ENCODE data around the gene KRTAP5-5.

DNA sequence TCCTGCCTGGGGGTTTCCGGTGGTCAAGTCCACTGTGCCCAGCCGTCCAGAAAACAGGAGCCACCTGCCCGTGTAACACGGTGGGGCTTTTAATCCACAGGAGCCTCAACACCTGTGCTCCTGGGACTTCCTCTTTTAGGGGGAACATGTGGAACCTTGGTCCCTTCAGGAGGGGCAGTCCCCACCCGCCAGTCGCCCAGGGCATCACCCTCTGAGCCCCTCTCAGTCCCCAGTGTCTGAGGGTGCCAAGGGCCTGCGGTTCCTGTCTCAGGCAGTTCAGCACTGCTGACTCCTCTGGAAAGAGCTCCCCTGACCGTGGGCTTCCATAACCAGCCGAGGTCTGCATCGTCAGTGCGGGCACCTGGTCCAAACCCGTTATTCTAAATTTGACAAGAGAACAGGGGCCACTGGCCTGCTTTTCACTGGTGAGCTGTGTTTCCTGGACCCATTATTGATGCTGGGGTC is 15.8 kb downstream of the KRTAP5-5 start:
- TF ChIP-seq, protein P1, sequence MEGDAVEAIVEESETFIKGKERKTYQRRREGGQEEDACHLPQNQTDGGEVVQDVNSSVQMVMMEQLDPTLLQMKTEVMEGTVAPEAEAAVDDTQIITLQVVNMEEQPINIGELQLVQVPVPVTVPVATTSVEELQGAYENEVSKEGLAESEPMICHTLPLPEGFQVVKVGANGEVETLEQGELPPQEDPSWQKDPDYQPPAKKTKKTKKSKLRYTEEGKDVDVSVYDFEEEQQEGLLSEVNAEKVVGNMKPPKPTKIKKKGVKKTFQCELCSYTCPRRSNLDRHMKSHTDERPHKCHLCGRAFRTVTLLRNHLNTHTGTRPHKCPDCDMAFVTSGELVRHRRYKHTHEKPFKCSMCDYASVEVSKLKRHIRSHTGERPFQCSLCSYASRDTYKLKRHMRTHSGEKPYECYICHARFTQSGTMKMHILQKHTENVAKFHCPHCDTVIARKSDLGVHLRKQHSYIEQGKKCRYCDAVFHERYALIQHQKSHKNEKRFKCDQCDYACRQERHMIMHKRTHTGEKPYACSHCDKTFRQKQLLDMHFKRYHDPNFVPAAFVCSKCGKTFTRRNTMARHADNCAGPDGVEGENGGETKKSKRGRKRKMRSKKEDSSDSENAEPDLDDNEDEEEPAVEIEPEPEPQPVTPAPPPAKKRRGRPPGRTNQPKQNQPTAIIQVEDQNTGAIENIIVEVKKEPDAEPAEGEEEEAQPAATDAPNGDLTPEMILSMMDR (conservative IDR thresholded peaks at IDR 0.05 in 1 of 2, IDR thresholded peaks at IDR 0.05 in 1 of 2; ENCODE audit: low read depth in 1 of 2, low read length in 2 of 2) = no peak
- no peak for TF ChIP-seq EZH2 (IDR thresholded peaks at IDR 0.05; ENCODE audit: low read length, missing control alignments)

Measured in fibroblast of lung (primary cell).